Smooth muscle cell (in vitro differentiated cells): ENCODE results near the gene PDE6B. TPM values are rescaled to one million over a fixed set of nuclear protein-coding genes. Genes with fewer than 3 reads are reported as not detected.

Experiments
- DNase-seq: peaks from one replicate; lab custom pipeline; 2025; ENCODE audit not compliant: unreplicated experiment; lab: John Stamatoyannopoulos, UW
- H2AFZ ChIP-seq: fragments of 200-600 bp; sonication (generic); 2 replicates; pipeline ENCODE4 v1.6.0; 2016; ENCODE audit warnings: antibody characterized with exemption, low read depth, mild to moderate bottlenecking
- H3F3A ChIP-seq: fragments of 200-600 bp; sonication (generic); 2 replicates; pipeline ENCODE4 v1.6.0; 2017; ENCODE audit warnings: antibody characterized with exemption, low read depth
- H3K27ac ChIP-seq: fragments of 200-600 bp; sonication (generic); 2 replicates; pipeline ENCODE4 v1.5.1; 2016; ENCODE audit warnings: low read depth, mild to moderate bottlenecking
- H3K27me3 ChIP-seq: fragments of 200-600 bp; sonication (generic); 2 replicates; pipeline ENCODE4 v1.6.1; 2016; ENCODE audit warnings: low read depth, mild to moderate bottlenecking
- H3K36me3 ChIP-seq: fragments of 200-600 bp; sonication (generic); 2 replicates; pipeline ENCODE4 v1.5.1; 2016; ENCODE audit warnings: low read depth
- H3K4me1 ChIP-seq: fragments of 200-600 bp; sonication (generic); 2 replicates; pipeline ENCODE4 v1.5.1; 2016; ENCODE audit warnings: low read depth
- H3K4me2 ChIP-seq: fragments of 200-600 bp; sonication (generic); 2 replicates; pipeline ENCODE4 v1.6.0; 2016; ENCODE audit warnings: mild to moderate bottlenecking
- H3K4me3 ChIP-seq: fragments of 200-600 bp; sonication (generic); 2 replicates; pipeline ENCODE4 v1.5.1; 2016; ENCODE audit warnings: mild to moderate bottlenecking
- H3K79me2 ChIP-seq: fragments of 200-600 bp; sonication (generic); 2 replicates; pipeline ENCODE4 v1.6.0; 2016; ENCODE audit warnings: low read depth, mild to moderate bottlenecking
- H3K9ac ChIP-seq: fragments of 200-600 bp; sonication (generic); 2 replicates; pipeline ENCODE4 v1.6.0; 2016; ENCODE audit warnings: low read depth
- H3K9me3 ChIP-seq: fragments of 200-600 bp; sonication (generic); replicated peaks from 2 replicates; pipeline ENCODE4 v1.5.1; 2016; ENCODE audit warnings: low read depth
- H4K20me1 ChIP-seq: fragments of 200-600 bp; sonication (generic); 2 replicates; pipeline ENCODE4 v1.6.0; 2016; ENCODE audit warnings: low read depth
- WGBS: methylation state at CpG from one replicate; pipeline ENCODE4 v1.1.7; 2016; ENCODE audit warnings: low lambda C conversion rate; 5-methylcytosine and 5-hydroxymethylcytosine counted together
- polyA plus RNA-seq: library from polyadenylated mRNA; unstranded; fragments of >200 nt; fragmentation: Nextera tagmentation; extraction: Ambion mirVana; gene quantifications from 2 replicates; pipeline ENCODE4 v1.2.1, GENCODE V29; 2016
- total RNA-seq: library from RNA; depleted of rRNA; stranded (reverse); fragments of >200 nt; gene quantifications from 2 replicates; pipeline ENCODE4 v1.2.3, GENCODE V29; 2014
- TF ChIP-seq, protein P1 (sequence below): fragments of 200-600 bp; sonication (generic); IDR thresholded peaks from 2 replicates; pipeline ENCODE4 v1.5.1; 2017; ENCODE audit warnings: borderline replicate concordance, mild to moderate bottlenecking, antibody characterized with exemption; ENCODE audit not compliant: insufficient read depth, poor library complexity, severe bottlenecking

Gene PDE6B
- total and polyA plus RNA-seq, 2 experiments from 2014 or later = 5.1 to 9.0 TPM

DNA sequence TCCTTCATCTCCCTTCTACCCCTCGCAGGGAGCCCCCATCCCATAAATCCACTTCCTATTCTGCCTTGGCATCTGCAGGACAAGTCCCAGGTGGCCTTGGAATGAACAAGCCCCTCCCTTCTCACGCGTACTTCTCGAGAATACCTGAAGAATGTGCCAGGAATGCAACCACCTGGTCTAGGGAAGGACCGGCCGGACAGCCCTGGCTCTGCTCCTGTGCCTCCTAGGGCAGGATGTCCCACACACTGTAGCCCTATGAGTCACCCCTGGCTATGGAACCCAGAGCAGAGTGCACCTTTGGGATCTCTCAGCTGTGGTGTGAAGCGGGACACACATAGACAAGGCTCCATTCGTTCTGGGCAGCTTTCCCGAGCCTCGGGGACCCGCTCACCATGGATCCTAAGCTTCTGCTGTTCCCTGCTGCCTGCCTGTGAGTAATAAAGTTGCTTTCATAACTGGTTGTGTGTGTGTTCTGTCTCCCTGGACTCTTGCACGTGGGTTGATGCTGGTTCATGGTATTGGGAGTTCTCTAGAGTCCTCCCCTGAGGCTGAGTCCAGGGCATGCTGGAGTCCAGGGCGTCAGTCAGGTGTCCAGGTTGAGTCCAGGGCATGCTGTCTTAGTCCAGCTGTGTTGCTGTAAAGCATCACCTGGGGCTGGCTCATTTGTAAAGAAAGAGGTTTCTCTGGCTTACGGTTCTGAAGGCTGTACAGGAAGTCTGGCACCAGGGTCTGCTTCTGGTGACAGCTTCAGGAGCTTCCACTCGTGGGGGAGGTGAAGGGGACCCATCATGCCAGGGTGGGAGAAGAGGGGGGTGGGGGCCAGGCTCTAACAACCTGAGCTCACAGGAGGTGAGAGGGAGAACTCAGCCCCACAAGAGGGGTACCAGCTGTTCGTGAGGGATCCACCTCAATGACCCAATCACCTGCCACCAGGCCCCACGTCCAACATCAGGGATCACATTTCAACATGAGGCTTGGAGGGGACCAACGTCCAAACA, 7.4 kb upstream of the PDE6B start:
- Histone ChIP-seq H3K4me1 (no peaks in the 10 kb centered on the region), H3K36me3 (no peaks in the 10 kb centered on the region), H3K9ac (no peak overlapping the region), H3F3A (no peaks in the 10 kb centered on the region), H3K27me3 (no peaks in the 10 kb centered on the region), H4K20me1 (no peaks in the 10 kb centered on the region), H3K79me2 (no peaks in the 10 kb centered on the region), H3K27ac (no peak overlapping the region), H3K4me2 (no peak overlapping the region), H3K9me3 (no peaks in the 10 kb centered on the region), H3K4me3 (no peak overlapping the region), H2AFZ (no peak overlapping the region)
- no peak for DNase-seq
- WGBS = 71% methylated on average over 18 of the region's 18 CpGs
- TF ChIP-seq, protein P1, sequence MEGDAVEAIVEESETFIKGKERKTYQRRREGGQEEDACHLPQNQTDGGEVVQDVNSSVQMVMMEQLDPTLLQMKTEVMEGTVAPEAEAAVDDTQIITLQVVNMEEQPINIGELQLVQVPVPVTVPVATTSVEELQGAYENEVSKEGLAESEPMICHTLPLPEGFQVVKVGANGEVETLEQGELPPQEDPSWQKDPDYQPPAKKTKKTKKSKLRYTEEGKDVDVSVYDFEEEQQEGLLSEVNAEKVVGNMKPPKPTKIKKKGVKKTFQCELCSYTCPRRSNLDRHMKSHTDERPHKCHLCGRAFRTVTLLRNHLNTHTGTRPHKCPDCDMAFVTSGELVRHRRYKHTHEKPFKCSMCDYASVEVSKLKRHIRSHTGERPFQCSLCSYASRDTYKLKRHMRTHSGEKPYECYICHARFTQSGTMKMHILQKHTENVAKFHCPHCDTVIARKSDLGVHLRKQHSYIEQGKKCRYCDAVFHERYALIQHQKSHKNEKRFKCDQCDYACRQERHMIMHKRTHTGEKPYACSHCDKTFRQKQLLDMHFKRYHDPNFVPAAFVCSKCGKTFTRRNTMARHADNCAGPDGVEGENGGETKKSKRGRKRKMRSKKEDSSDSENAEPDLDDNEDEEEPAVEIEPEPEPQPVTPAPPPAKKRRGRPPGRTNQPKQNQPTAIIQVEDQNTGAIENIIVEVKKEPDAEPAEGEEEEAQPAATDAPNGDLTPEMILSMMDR = no peak

DNA sequence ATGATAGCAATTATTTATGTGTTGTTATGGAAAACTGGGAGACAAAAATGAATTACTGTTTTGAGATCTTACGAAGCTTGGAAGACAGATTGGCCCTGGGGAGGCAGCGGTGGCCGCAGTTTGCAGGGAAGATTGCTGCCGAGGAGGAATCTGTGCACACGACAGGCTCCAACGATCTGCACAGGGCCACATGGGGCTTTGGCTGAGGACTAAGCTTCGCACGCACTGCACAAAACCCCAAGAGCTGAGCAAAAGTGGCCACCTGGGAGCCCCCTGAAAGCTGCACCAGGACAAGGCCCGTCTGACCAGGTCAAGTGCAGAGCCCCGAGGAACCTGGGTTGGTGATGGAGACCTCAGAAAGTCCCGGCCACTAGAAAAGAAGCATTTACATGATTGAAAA, 5.2 kb upstream of the PDE6B start:
- Histone ChIP-seq H3K4me1 (peaks cover 5% of the 10 kb centered on the region), H2AFZ (no peak overlapping the region), H3F3A (no peaks in the 10 kb centered on the region), H3K4me3 (no peak overlapping the region), H3K36me3 (no peaks in the 10 kb centered on the region), H3K9ac (no peak overlapping the region), H3K4me2 (no peak overlapping the region), H3K9me3 (no peaks in the 10 kb centered on the region), H4K20me1 (no peaks in the 10 kb centered on the region), H3K79me2 (no peaks in the 10 kb centered on the region), H3K27ac (no peak overlapping the region), H3K27me3 (no peaks in the 10 kb centered on the region)
- 90% methylated on average over 11 of the region's 11 CpGs for WGBS
- no peak for DNase-seq
- TF ChIP-seq, protein P1 = no peak

DNA sequence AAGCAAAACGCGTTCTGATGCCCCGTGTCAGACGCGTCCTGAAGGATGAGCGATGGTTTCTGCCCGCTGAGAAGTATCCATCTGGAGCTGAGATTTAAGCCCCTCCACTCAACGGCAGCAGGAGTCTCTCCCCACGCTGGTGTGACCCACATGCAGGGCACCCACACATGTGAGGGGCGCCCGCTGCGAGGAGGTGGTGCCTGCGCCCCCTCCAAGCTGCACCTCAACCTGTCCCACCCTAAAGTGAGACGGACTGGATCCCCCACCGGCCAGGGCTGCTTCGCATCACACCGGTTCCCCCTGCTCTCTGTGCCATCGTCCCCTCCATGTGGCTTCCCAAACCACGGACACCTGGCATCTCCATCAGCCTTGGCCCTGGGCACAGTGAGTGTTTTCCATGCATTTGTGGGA, 4.5 kb upstream of the PDE6B start:
- Histone ChIP-seq H3K4me3 (no peak overlapping the region), H3K27ac (no peak overlapping the region), H3K9me3 (no peaks in the 10 kb centered on the region), H3K27me3 (no peaks in the 10 kb centered on the region), H3K4me1 (peaks cover 9% of the 10 kb centered on the region), H3K9ac (no peak overlapping the region), H3K36me3 (no peaks in the 10 kb centered on the region), H3F3A (no peaks in the 10 kb centered on the region), H4K20me1 (no peaks in the 10 kb centered on the region), H2AFZ (no peak overlapping the region), H3K79me2 (no peaks in the 10 kb centered on the region), H3K4me2 (no peak overlapping the region)
- 93% methylated on average over 19 of the region's 19 CpGs for WGBS
- DNase-seq = no peak
- TF ChIP-seq, protein P1 = no peak
